PC-3 (cell line): Measurements from ENCODE around the gene SLC27A5. TPM values are rescaled to one million over a fixed set of nuclear protein-coding genes. Genes with fewer than 3 reads are reported as not detected.
"Not testable (repeated sequence)": the region's sequence is repeated elsewhere in the genome, so short reads cannot be mapped to it uniquely, and the experiment has no call there.

Source experiments
- ATAC-seq: fragments of 200-7000 bp; cut with Tn5 transposase; 2 replicates; pipeline ENCODE4 v1.9.1; 2020; ENCODE audit warnings: mild to moderate bottlenecking, moderate library complexity
- BruUV-seq: library from RNA; stranded (reverse); fragments of 400-500 nt; replicated peaks from 2 replicates; lab custom pipeline; 2021; lab: Mats Ljungman, UMichigan
- CTCF ChIA-PET: fragments of 300-600 bp; sonication (Branson Sonifier 250); formaldehyde crosslinking; loops from one replicate; lab custom pipeline; 2022; ENCODE audit warnings: antibody characterized with exemption; lab: Charles Lee
- POLR2A ChIA-PET: fragments of 300-600 bp; sonication (Branson Sonifier 250); formaldehyde crosslinking; loops from one replicate; lab custom pipeline; 2022; ENCODE audit warnings: antibody characterized with exemption; ENCODE audit not compliant: unreplicated experiment; lab: Charles Lee
- DNase-seq: peaks from one replicate; pipeline ENCODE4 v3.0.0-alpha.2; 2015
- H2AFZ ChIP-seq: fragments of 300-600 bp; sonication (generic); 2 replicates; pipeline ENCODE4 v1.6.0; 2016; ENCODE audit warnings: antibody characterized with exemption, low read length
- H3F3A ChIP-seq: fragments of 300-600 bp; sonication (generic); one replicate; pipeline ENCODE4 v1.6.0; 2017; ENCODE audit warnings: antibody characterized with exemption, low read length, control low read depth, mild to moderate bottlenecking; ENCODE audit not compliant: unreplicated experiment
- H3K27ac ChIP-seq: fragments of 300-600 bp; sonication (generic); 2 replicates; pipeline ENCODE4 v1.5.1; 2016; ENCODE audit warnings: mild to moderate bottlenecking, low read length
- H3K27me3 ChIP-seq: fragments of 300-600 bp; sonication (generic); 2 replicates; pipeline ENCODE4 v1.6.1; 2016; ENCODE audit warnings: low read length, mixed read lengths
- H3K36me3 ChIP-seq: fragments of 300-600 bp; sonication (generic); 2 replicates; pipeline ENCODE4 v1.6.1; 2016; ENCODE audit warnings: low read depth, mixed run types, low read length, mixed read lengths
- H3K4me1 ChIP-seq: fragments of 300-600 bp; sonication (generic); 2 replicates; pipeline ENCODE4 v1.5.1; 2016; ENCODE audit warnings: low read length; ENCODE audit not compliant: insufficient read depth
- H3K4me2 ChIP-seq: fragments of 300-600 bp; sonication (generic); 2 replicates; pipeline ENCODE4 v1.6.0; 2016; ENCODE audit warnings: low read length
- H3K4me3 ChIP-seq: fragments of 300-600 bp; sonication (generic); 2 replicates; pipeline ENCODE4 v1.5.1; 2016; ENCODE audit warnings: mild to moderate bottlenecking, low read length, mixed read lengths
- H3K79me2 ChIP-seq: fragments of 300-600 bp; sonication (generic); 2 replicates; pipeline ENCODE4 v1.6.1; 2017; ENCODE audit warnings: low read length, mixed read lengths
- H3K9ac ChIP-seq: fragments of 300-600 bp; sonication (generic); 2 replicates; pipeline ENCODE4 v1.6.0; 2016; ENCODE audit warnings: mild to moderate bottlenecking, low read length
- H3K9me2 ChIP-seq: fragments of 300-600 bp; sonication (generic); replicated peaks from 2 replicates; pipeline ENCODE4 v1.6.1; 2016; ENCODE audit warnings: mixed run types, low read length, mixed read lengths
- H3K9me3 ChIP-seq: fragments of 300-600 bp; sonication (generic); 2 replicates; pipeline ENCODE4 v1.6.1; 2016; ENCODE audit warnings: low read length, mixed read lengths
- H4K20me1 ChIP-seq: fragments of 300-600 bp; sonication (generic); 2 replicates; pipeline ENCODE4 v1.6.1; 2016; ENCODE audit warnings: low read length, mixed read lengths
- CTCF ChIP-seq: fragments of 300-600 bp; sonication (generic); conservative IDR thresholded peaks from 2 replicates; pipeline ENCODE4 v1.5.1; 2017; ENCODE audit warnings: antibody characterized with exemption, low read depth, mild to moderate bottlenecking, low read length
- EZH2 ChIP-seq: fragments of 300-600 bp; sonication (generic); IDR thresholded peaks from one replicate; pipeline ENCODE4 v1.6.1; 2017; ENCODE audit warnings: antibody characterized with exemption, mild to moderate bottlenecking, low read length; ENCODE audit not compliant: unreplicated experiment
- EZH2phosphoT487 ChIP-seq: fragments of 300-600 bp; sonication (generic); IDR thresholded peaks from 2 replicates; pipeline ENCODE4 v1.6.1; 2018; ENCODE audit warnings: mild to moderate bottlenecking, antibody characterized with exemption, low read length, borderline replicate concordance
- intact Hi-C: fragments of 100-400 bp; cut with micrococcal nuclease; formaldehyde crosslinking; loops from 2 replicates; pipeline ENCODE4 v1.9.0; 2023
- total RNA-seq: library from RNA; depleted of rRNA; stranded (reverse); fragments of >200 nt; gene quantifications from 2 replicates; pipeline ENCODE4 v1.2.3, GENCODE V29; 2014

Gene SLC27A5
- total RNA-seq, 1 experiment from 2014 or later, result 56.2 TPM

GRCh38 chr19:58544591-58545285 lies 32.9 kb upstream of the SLC27A5 start:
- Histone ChIP-seq H3K36me3 (peaks cover 46% of the 10 kb centered on the region), H3K4me2 (peak overlapping the region; percentile 95), H3K79me2 (peaks cover 51% of the 10 kb centered on the region), H2AFZ (no peak overlapping the region), H3K4me3 (peak overlapping the region; percentile 92), H3K27me3 (no peaks in the 10 kb centered on the region), H3F3A (peaks cover 5% of the 10 kb centered on the region), H3K9ac (peak overlapping the region; percentile 89), H4K20me1 (peaks cover 49% of the 10 kb centered on the region), H3K9me2 (no peaks in the 10 kb centered on the region), H3K4me1 (peaks cover 13% of the 10 kb centered on the region), H3K27ac (peak overlapping the region; percentile 88), H3K9me3 (no peaks in the 10 kb centered on the region)
- DNase-seq (peak; percentile 55), ATAC-seq (peak; percentile 19)
- intact Hi-C loops, result loop anchor here (1.0 kb wide), 2 partner anchors 11 to 157 kb away; partner anchors contain the start of genes CHMP2A and RPS5
- TF ChIP-seq EZH2phosphoT487 (no peak), EZH2 (no peak), CTCF (no peak)
- POLR2A ChIA-PET, result interaction anchor here (0.6 to 1.2 kb wide), 4 partner anchors 10 to 27 kb away, joined by 3 to 14 read pairs (median 6); partner anchors contain the start of genes CHMP2A and ZBTB45
- no TSS peak for BruUV-seq
- CTCF ChIA-PET, result no interaction called here

- Histone ChIP-seq H3K9me3 (no peaks in the 10 kb centered on the region), H3K4me3 (peak within 1 kb of the TSS; percentile 92), H4K20me1 (peaks cover 41% of the 10 kb centered on the region), H2AFZ (peak within 1 kb of the TSS; percentile 76), H3K27me3 (no peaks in the 10 kb centered on the region), H3K9me2 (no peaks in the 10 kb centered on the region), H3K9ac (peak within 1 kb of the TSS; percentile 89), H3K4me2 (peak within 1 kb of the TSS; percentile 95), H3K79me2 (peaks cover 43% of the 10 kb centered on the region), H3F3A (peaks cover 5% of the 10 kb centered on the region), H3K4me1 (peaks cover 13% of the 10 kb centered on the region), H3K27ac (peak within 1 kb of the TSS; percentile 88), H3K36me3 (peaks cover 39% of the 10 kb centered on the region)
- POLR2A ChIA-PET, result interaction anchor here (0.6 to 1.2 kb wide), 9 partner anchors 10 to 369 kb away, joined by 3 to 14 read pairs (median 4); partner anchors contain the start of genes CHMP2A, UBE2M and ZBTB45
- TSS peak; percentile 100 for BruUV-seq
- CTCF ChIA-PET, result interaction anchor here (0.8 to 1.0 kb wide), 2 partner anchors 24 to 30 kb away, joined by 3 to 5 read pairs; no protein-coding TSS in a partner anchor
- ATAC-seq (peak; percentile 96), DNase-seq (peak; percentile 99)
- TF ChIP-seq CTCF (no peak), EZH2 (no peak), EZH2phosphoT487 (no peak)
- intact Hi-C loops, result loop anchor here (1.0 kb wide), 2 partner anchors 11 to 157 kb away; partner anchors contain the start of genes CHMP2A and RPS5
Observed at GRCh38 chr19:58543826-58544590, 32.2 kb upstream of the SLC27A5 start, which contains the start of gene TRIM28. Gene TRIM28 (plus strand): TSS chr19:58544064. CDS start chr19:58544758, 694 bp downstream.

- CTCF ChIA-PET, H3K9ac ChIP-seq, H3K9me2 ChIP-seq, H3K9me3 ChIP-seq, ATAC-seq, DNase-seq, BruUV-seq, intact Hi-C loops, H3K27ac ChIP-seq, H3F3A ChIP-seq, H3K27me3 ChIP-seq: not testable (repeated sequence)
- Histone ChIP-seq H3K79me2 (peaks cover 32% of the 10 kb centered on the region), H3K4me1 (peaks cover 13% of the 10 kb centered on the region), H4K20me1 (peaks cover 31% of the 10 kb centered on the region), H3K36me3 (peaks cover 27% of the 10 kb centered on the region), H2AFZ (peak overlapping the region; percentile 76; the same call in 1 of the 2 replicates), H3K4me3 (peak overlapping the region; percentile 70; the same call in 1 of the 2 replicates), H3K4me2 (peak overlapping the region; percentile 90; the same call in 1 of the 2 replicates)
- POLR2A ChIA-PET, result interaction anchor here (0.6 to 0.7 kb wide), 2 partner anchors 21 to 33 kb away, joined by 4 to 11 read pairs; no protein-coding TSS in a partner anchor
Observed at GRCh38 chr19:58542641-58543372, 31.0 kb upstream of the SLC27A5 start.

- not testable (repeated sequence) for H3K4me3 ChIP-seq
Observed at GRCh38 chr19:58539169-58539559, 27.4 kb upstream of the SLC27A5 start.

More at GRCh38 chr19:58539169-58539559, 27.4 kb upstream of the SLC27A5 start:
- H3F3A ChIP-seq, POLR2A ChIA-PET, H3K9ac ChIP-seq, H3K27me3 ChIP-seq, H3K9me2 ChIP-seq, H4K20me1 ChIP-seq, H3K36me3 ChIP-seq, BruUV-seq, CTCF ChIA-PET, H3K4me1 ChIP-seq, intact Hi-C loops, H3K79me2 ChIP-seq, H2AFZ ChIP-seq, ATAC-seq, H3K4me2 ChIP-seq, H3K9me3 ChIP-seq, H3K27ac ChIP-seq, DNase-seq: not testable (repeated sequence)
